ENCODE results near the gene VSTM4.

VSTM4 gene

GRCh38 chr10:49068209-49068608 lies 47.1 kb downstream of the VSTM4 start:
- no peak for DNase-seq

GRCh38 chr10:49066944-49067730 lies 48.2 kb downstream of the VSTM4 start:
- no peak for DNase-seq

- DNase-seq: no peak
Observed at GRCh38 chr10:49062229-49062628, 53.1 kb downstream of the VSTM4 start.

GRCh38 chr10:49061667-49062066 lies 53.7 kb downstream of the VSTM4 start:
- DNase-seq: no peak

GRCh38 chr10:49058463-49059255 lies 56.7 kb downstream of the VSTM4 start:
- no peak for DNase-seq

- no peak for DNase-seq
Observed at GRCh38 chr10:49057231-49057880, 58.0 kb downstream of the VSTM4 start.

GRCh38 chr10:49056356-49056755 lies 59.0 kb downstream of the VSTM4 start:
- no peak for DNase-seq

GRCh38 chr10:49055221-49055849 lies 60.0 kb downstream of the VSTM4 start:
- no peak for DNase-seq

GRCh38 chr10:49054753-49055152 lies 60.6 kb downstream of the VSTM4 start:
- DNase-seq: no peak

GRCh38 chr10:49053998-49054692 lies 61.2 kb downstream of the VSTM4 start:
- DNase-seq: no peak

- DNase-seq: no peak
Observed at GRCh38 chr10:49053053-49053997, 62.0 kb downstream of the VSTM4 start.

- no peak for DNase-seq
Observed at GRCh38 chr10:49052069-49052468, 63.3 kb downstream of the VSTM4 start.

- DNase-seq: no peak
Observed at GRCh38 chr10:49050906-49051305, 64.4 kb downstream of the VSTM4 start.

GRCh38 chr10:49050366-49050765 lies 65.0 kb downstream of the VSTM4 start:
- DNase-seq: no peak

GRCh38 chr10:49049660-49050059 lies 65.7 kb downstream of the VSTM4 start:
- no peak for DNase-seq

GRCh38 chr10:49047128-49047639 lies 68.1 kb downstream of the VSTM4 start:
- no peak for DNase-seq

GRCh38 chr10:49044293-49045193 lies 70.8 kb downstream of the VSTM4 start:
- no peak for DNase-seq

- DNase-seq: no peak
Observed at GRCh38 chr10:49040601-49041000, 74.7 kb downstream of the VSTM4 start.

GRCh38 chr10:49039409-49039808 lies 75.9 kb downstream of the VSTM4 start:
- DNase-seq: no peak

GRCh38 chr10:49038711-49039110 lies 76.6 kb downstream of the VSTM4 start:
- no peak for DNase-seq
